GM19023 (cell line): ENCODE results near the gene SIRPG.
"Not testable (repeated sequence)": the region's sequence is repeated elsewhere in the genome, so short reads cannot be mapped to it uniquely, and the experiment has no call there.

ENCODE experiments used
- ATAC-seq: cut with Tn5 transposase; IDR thresholded peaks from one replicate; pipeline ENCODE4 v1.9.1; 2021; ENCODE audit warnings: mild to moderate bottlenecking, moderate library complexity; ENCODE audit not compliant: unreplicated experiment

SIRPG gene

GRCh38 chr20:1672728-1673127, 15.1 kb upstream of the SIRPG start:
- no peak for ATAC-seq

- no peak for ATAC-seq
Observed at GRCh38 chr20:1671891-1672669, 14.5 kb upstream of the SIRPG start.

- no peak for ATAC-seq
Observed at GRCh38 chr20:1669304-1669703, 11.7 kb upstream of the SIRPG start.

GRCh38 chr20:1667502-1668085, 10.0 kb upstream of the SIRPG start:
- no peak for ATAC-seq

GRCh38 chr20:1666802-1667201, 9.2 kb upstream of the SIRPG start:
- no peak for ATAC-seq

GRCh38 chr20:1665345-1665744, 7.8 kb upstream of the SIRPG start:
- no peak for ATAC-seq

GRCh38 chr20:1664911-1665310, 7.3 kb upstream of the SIRPG start:
- no peak for ATAC-seq

- ATAC-seq = no peak
Observed at GRCh38 chr20:1663917-1664316, 6.3 kb upstream of the SIRPG start.

GRCh38 chr20:1661542-1662299, 4.1 kb upstream of the SIRPG start:
- ATAC-seq = no peak

- no peak for ATAC-seq
Observed at GRCh38 chr20:1660246-1660645, 2.7 kb upstream of the SIRPG start.

- no peak for ATAC-seq
Observed at GRCh38 chr20:1656844-1657243, 735 bp downstream of the SIRPG start.

GRCh38 chr20:1654996-1655395, 2.6 kb downstream of the SIRPG start:
- ATAC-seq = no peak

GRCh38 chr20:1652960-1653359, 4.6 kb downstream of the SIRPG start:
- ATAC-seq = no peak

GRCh38 chr20:1652104-1652503, 5.5 kb downstream of the SIRPG start:
- ATAC-seq = no peak

- no peak for ATAC-seq
Observed at GRCh38 chr20:1651268-1652058, 6.1 kb downstream of the SIRPG start.

- no peak for ATAC-seq
Observed at GRCh38 chr20:1648101-1648500, 9.5 kb downstream of the SIRPG start.

- no peak for ATAC-seq
Observed at GRCh38 chr20:1646975-1647431, 10.6 kb downstream of the SIRPG start.

- no peak for ATAC-seq
Observed at GRCh38 chr20:1644101-1644962, 13.2 kb downstream of the SIRPG start.

GRCh38 chr20:1638643-1639042, 18.9 kb downstream of the SIRPG start:
- not testable (repeated sequence) for ATAC-seq

GRCh38 chr20:1637755-1638154, 19.8 kb downstream of the SIRPG start:
- no peak for ATAC-seq
